G401 (cell line): ENCODE data around the gene ADH6. TPM values are rescaled to one million over a fixed set of nuclear protein-coding genes. Genes with fewer than 3 reads are reported as not detected.
"Not testable (repeated sequence)": the region's sequence is repeated elsewhere in the genome, so short reads cannot be mapped to it uniquely, and the experiment has no call there.

Source experiments
- DNase-seq: peaks from one replicate; pipeline ENCODE4 v3.0.0-alpha.2; 2015; ENCODE audit warnings: low spot score
- in situ Hi-C: cut with HindIII; loops from 2 replicates; pipeline ENCODE4 v1.10.0; 2016; ENCODE audit warnings: low sequenced_read_pairs, mixed read lengths
- total RNA-seq: library from RNA; depleted of rRNA; stranded (reverse); fragments of >200 nt; shearing (Covaris generic); gene quantifications from 2 replicates; pipeline ENCODE4 v1.2.3, GENCODE V29; 2014; rRNA removed

ADH6 gene
- not detected in 2 replicates for total RNA-seq

GRCh38 chr4:99219072-99219471 lies at the start of gene ADH6:
TSS of gene ADH6 (minus strand) at chr4:99219246. CDS start at chr4:99219152, 94 bp downstream.
- in situ Hi-C loops, result no loop called here
- no peak for DNase-seq

GRCh38 chr4:99264927-99265326 lies 45.9 kb upstream of the ADH6 start:
- in situ Hi-C loops, result no loop called here

DNA sequence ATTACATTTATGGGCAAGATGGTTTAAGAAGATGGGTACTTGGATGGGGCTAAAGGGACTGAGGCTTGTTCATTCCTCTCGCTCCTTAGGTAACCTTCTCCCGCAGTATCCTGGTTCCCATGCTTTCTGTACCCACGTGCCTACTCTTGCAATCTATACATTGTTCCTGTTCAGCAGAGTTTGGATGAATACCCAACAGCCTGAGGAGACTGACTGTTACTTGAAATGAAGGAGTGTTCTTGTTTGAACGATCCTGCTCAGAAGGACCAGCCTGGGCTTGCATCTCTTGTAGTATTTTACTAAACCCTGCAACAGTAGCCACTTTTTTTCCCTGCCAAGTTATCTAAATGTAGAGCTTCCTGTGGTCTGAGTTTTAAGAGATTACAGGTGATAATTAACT lies 33.7 kb upstream of the ADH6 start:
- in situ Hi-C loops, result no loop called here

More at GRCh38 chr4:99264927-99265326, 45.9 kb upstream of the ADH6 start:
- no peak for DNase-seq

GRCh38 chr4:99248714-99249113 lies 29.7 kb upstream of the ADH6 start:
- in situ Hi-C loops, result no loop called here
- DNase-seq, result no peak

More for the DNA sequence above, 33.7 kb upstream of the ADH6 start:
- DNase-seq, result no peak

- in situ Hi-C loops, result no loop called here
- DNase-seq, result no peak
Observed at GRCh38 chr4:99235955-99236354, 16.9 kb upstream of the ADH6 start.

DNA sequence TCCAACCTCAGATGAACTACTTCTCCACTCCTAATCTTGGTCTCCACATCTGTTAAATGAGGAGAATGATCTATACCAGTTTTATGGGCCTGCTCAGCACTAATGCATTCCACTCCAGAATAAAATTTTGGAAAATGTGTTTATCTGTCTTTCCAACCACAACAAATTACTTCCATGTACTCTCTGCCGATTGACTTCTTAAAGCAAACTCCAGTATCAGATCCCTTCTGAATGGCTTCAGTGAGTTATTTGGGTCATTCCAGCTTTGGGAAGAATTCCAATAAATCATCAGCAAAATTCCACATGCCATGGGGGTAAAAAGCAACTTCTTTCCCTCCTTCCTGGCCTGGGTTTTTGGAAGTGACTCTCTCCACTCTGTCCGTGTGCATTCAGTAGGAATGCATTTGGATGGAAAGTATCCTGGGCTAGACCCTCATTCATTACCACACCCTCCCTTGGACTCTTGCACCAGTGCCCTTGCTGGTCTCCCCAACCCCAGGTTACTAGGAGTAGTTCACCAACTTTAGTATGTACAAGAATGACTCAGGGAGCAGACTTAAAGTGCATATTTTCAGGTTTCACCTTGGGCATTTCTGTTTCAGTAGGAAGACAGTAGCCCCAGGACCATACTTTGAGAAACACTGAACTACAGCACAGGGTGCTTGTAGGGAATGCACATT lies 15.4 kb upstream of the ADH6 start:
- in situ Hi-C loops, result no loop called here
- no peak for DNase-seq

DNA sequence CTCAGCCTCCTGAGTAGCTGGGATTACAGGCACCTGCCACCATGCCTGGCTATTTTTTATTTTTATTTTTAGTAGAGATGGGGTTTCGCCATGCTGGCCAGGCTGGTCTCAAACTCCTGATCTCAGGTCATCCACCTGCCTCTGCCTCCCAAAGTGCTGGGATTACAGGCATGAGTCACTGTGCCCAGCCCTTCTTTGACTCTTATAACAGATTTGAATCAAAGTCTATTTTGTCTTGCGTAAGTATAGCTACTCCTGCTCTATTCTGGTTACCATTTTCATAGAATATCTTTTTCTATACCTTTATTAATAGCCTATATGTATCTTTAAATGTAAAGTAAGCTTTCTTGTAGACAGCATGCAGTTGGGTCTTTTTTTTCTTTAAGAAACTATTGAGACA lies 14.4 kb upstream of the ADH6 start:
- in situ Hi-C loops, DNase-seq: not testable (repeated sequence)

GRCh38 chr4:99228706-99229105 lies 9.7 kb upstream of the ADH6 start:
- DNase-seq, in situ Hi-C loops: not testable (repeated sequence)

DNA sequence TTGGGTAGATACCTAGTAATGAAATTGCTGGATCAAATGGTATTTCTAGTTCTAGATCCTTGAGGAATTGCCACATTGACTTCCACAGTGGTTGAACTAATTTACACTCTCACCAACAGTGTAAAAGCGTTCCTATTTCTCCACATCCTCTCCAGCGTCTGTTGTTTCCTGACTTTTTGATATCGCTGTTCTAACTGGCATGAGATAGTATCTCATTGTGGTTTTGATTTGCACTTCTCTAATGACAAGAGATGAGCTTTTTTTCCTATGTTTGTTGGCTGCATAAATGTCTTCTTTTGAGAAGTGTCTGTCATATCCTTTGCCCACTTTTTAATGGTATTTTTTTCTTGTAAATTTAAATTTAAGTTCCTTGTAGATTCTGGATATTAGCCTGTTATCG lies 8.6 kb upstream of the ADH6 start:
- DNase-seq, in situ Hi-C loops: not testable (repeated sequence)

DNA sequence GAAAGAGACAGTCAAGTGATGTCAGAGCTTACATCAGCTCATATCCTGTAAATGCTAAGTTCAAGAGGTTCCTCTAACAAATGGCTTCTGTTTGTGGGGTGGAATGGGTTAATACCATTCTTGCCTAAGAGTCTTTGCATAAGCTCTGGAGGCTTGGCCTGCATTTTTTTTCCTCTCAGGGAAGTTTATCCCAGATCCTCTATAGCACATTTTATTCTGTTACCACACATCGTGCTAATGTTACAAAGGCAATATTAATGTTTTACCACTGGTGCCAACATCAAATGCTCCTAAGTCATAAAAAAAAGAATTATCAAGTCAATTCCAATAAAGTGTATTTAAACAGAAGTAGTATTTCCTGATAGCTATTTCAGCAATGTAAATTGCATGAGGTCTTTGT lies 2.9 kb upstream of the ADH6 start:
- no peak for DNase-seq
- in situ Hi-C loops, result no loop called here

DNA sequence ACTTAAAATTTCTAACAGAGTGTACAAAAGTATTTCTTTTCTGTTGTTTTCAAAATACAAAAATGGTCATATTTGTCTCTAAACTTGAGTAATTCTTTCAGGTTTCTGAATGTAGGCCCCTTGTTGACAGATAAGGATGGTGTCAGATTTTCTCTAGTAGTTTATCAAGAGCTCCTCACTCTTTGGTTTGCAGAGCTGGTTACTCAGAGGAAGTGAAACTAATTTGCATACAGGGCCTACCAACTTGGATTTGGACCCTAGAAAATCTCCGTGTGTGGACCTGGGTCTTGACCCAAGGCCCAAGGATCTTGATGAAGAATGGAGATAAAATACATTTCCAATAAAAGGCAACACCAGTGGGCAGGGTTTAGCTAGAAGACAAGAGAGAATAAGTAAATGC lies 433 bp upstream of the ADH6 start:
- no peak for DNase-seq
- in situ Hi-C loops, result no loop called here

DNA sequence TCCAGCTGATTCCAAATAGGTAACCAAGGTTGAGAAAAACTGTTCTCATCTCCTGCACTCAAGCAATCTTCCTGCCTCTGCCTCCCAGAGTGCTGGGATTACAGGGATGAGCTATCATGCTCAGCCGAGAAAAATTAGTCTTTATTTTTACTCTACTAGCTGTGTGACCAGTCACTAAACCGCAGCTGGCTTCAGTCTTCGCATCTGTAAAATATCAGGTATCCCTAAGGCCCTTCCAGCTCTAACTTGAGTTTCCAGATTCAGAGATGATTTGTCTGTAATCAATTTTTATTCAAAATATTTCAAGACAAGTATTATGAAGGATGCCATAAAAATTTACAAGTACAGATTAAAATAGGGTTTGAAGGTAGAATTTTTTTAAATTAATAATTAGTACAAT lies 3.5 kb downstream of the ADH6 start:
- no peak for DNase-seq
- in situ Hi-C loops, result no loop called here

DNA sequence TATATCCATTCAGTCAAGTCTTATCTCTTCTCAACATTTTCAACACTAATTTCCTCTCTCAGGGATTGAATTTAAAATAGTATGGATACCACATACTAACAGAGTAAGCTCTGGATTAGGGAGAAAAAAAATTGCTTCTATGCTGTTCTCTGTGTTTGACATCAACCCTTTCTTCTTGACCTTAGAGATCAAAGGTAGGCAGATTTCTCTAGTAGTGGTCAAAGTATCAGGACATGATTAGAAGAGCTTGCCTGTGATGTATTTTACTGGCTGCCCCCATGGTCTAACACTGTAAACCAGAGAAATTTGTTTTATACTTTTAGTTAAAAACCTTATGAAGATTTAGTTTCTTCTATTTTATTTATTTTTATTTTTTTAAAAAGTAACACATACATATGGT lies 8.3 kb downstream of the ADH6 start:
- DNase-seq, result no peak
- in situ Hi-C loops, result no loop called here

GRCh38 chr4:99209671-99210070 lies 9.4 kb downstream of the ADH6 start:
- no peak for DNase-seq
- in situ Hi-C loops, result no loop called here

DNA sequence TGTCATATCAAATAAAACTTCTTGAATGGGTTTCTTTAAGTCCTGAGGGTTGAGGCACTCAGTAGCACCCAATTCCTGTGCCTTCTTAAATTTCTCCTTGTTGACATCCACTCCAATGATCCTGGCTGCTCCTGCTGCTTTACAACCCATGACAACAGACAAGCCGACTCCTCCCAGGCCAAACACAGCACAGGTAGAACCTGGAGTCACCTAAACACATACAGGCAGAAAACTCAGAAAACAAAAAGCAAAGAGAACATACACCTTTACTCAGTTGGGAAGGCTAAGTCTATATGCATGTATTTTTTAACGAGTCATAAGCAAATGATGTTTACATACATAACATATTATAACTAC lies 10.3 kb downstream of the ADH6 start:
- no peak for DNase-seq
- in situ Hi-C loops, result no loop called here

- in situ Hi-C loops, result no loop called here
- DNase-seq, result no peak
Observed at GRCh38 chr4:99207911-99208718, 10.9 kb downstream of the ADH6 start.

GRCh38 chr4:99207069-99207743 lies 11.8 kb downstream of the ADH6 start:
- in situ Hi-C loops, result no loop called here
- DNase-seq, result no peak

DNA sequence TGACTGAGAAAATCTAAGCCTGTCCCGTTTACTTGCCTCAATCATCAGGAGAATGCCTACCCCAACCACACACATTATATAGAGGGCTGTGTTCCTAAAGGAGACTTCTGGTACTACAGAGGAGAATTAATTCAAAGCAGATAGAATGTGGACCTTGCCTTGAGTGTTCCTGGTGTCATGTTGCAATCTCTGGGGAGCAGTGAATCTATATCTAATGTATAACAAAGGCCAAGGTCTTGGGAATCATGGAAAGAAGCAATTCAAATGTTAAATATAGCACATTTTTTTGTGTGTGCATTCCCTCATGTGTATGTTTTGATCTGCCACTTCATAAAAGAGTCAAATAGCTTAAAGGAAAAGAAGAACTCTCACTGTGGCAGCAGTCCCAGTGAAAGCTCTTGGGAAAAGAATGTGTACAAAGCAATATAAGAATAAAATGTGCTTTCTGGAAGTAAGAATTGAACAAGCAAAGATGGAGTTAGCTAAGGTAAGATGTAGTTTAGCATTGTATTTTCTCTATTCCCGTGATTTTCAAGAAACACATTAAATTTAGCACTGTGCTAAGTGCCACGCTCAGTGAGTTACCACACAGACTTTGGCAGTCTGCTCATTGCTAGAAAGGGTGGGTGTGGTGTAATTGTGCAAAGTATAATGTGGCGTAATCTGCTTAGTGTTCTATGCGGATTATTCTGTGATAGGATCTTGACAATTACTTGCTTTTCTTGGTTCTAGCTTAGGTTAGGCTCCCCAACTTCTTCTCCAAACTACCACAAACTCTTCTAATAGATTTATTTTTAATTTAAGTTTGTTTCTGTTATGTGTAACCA lies 13.7 kb downstream of the ADH6 start:
- no peak for DNase-seq
- in situ Hi-C loops, result no loop called here

- in situ Hi-C loops, result no loop called here
- DNase-seq, result no peak
Observed at GRCh38 chr4:99202536-99202935, 16.5 kb downstream of the ADH6 start.
